Lower leg skin (tissue), 4 donors: ENCODE data around the gene NAV1. TPM values are rescaled to one million over a fixed set of nuclear protein-coding genes. Genes with fewer than 3 reads are reported as not detected.

Experiments used
- DNase-seq, 2 donors: peaks; one replicate each; pipeline ENCODE4 v3.0.0-alpha.2; 2019; ENCODE audit warnings: low spot score in 2 of 2
- H3K4me3 ChIP-seq: fragments of 200-600 bp; sonication (generic); 2 replicates; pipeline ENCODE4 v1.5.1; 2017; ENCODE audit warnings: mild to moderate bottlenecking, low read depth; ENCODE audit not compliant: poor library complexity, severe bottlenecking
- POLR2A ChIP-seq, 2 donors: fragments of 450-650 bp; IDR thresholded peaks; one replicate each; pipeline ENCODE4 v1.6.1; 2016 to 2017; ENCODE audit warnings: antibody characterized with exemption in 2 of 2, mild to moderate bottlenecking in 1 of 2, moderate library complexity in 1 of 2
- WGBS, 2 donors: methylation state at CpG; one replicate each; pipeline ENCODE4 v1.1.5; 2018; 5-methylcytosine and 5-hydroxymethylcytosine counted together
- intact Hi-C: fragments of 100-400 bp; cut with DNase I; formaldehyde crosslinking; loops from one replicate; pipeline ENCODE4 v1.15.0; 2023; ENCODE audit warnings: low total_unique reads
- total RNA-seq, 4 donors: library from RNA; depleted of rRNA; stranded (reverse); fragments of >200 nt; gene quantifications; one replicate each; pipeline ENCODE4 v1.1.0, GENCODE V29; 2016
- TF ChIP-seq, protein P1 (sequence below), 3 donors: fragments of 450-650 bp; IDR thresholded peaks; one replicate each; pipeline ENCODE4 v1.5.1; 2016; ENCODE audit warnings: antibody characterized with exemption in 3 of 3, mild to moderate bottlenecking in 3 of 3, moderate library complexity in 2 of 3

Gene NAV1
- total RNA-seq, 4 donors from 2014 or later, result 12.1 to 34.2 (median 19.2) TPM

- intact Hi-C loops, result loop anchor here (10.0 kb wide), 1 partner anchor 239 kb away; no protein-coding TSS in a partner anchor
These were observed 16.6 kb downstream of the NAV1 start for GRCh38 chr1:201555593-201555945.

DNA sequence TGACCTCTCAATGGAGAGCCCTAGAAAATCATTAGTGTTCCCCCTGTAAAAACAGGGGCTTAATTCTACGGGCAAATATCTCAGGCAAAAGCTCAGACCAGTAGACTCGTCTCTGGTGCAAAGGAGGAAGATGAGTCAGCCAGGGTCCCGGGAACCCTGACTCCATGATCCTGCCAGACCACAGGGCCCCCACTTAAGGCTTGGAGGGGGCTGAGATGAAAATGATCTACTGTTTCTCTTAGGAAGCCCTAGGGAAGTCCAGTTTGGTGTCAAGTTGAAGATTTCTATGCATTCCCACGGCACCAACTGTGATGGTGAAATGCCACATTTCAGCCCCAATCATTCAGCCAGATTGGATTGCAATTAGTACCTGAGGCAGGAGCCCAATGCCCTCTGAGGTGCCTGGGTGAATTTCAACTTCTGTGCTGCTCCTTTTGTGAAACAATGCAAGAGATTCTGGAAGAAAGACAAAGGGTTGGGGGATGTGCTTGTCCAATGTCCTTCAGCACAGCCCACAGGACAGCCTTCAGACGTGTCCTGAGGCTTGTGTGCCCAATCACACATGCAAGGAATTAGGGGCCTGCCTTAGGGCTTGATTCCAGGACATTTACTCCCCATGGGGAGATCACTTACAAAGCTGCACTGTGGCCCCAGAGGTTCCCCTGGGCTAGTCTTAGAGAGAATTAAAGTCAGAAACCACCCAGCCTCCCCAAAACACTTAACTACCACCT is 18.1 kb downstream of the NAV1 start:
- peak in 1 of 2 donors; percentile 68 for DNase-seq
- WGBS, 2 donors, result 59 to 68% methylated on average over 5 of the region's 5 CpGs
- TF ChIP-seq, protein P1, sequence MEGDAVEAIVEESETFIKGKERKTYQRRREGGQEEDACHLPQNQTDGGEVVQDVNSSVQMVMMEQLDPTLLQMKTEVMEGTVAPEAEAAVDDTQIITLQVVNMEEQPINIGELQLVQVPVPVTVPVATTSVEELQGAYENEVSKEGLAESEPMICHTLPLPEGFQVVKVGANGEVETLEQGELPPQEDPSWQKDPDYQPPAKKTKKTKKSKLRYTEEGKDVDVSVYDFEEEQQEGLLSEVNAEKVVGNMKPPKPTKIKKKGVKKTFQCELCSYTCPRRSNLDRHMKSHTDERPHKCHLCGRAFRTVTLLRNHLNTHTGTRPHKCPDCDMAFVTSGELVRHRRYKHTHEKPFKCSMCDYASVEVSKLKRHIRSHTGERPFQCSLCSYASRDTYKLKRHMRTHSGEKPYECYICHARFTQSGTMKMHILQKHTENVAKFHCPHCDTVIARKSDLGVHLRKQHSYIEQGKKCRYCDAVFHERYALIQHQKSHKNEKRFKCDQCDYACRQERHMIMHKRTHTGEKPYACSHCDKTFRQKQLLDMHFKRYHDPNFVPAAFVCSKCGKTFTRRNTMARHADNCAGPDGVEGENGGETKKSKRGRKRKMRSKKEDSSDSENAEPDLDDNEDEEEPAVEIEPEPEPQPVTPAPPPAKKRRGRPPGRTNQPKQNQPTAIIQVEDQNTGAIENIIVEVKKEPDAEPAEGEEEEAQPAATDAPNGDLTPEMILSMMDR (IDR thresholded peaks at IDR 0.05), result no peak
- no peak for TF ChIP-seq POLR2A (IDR thresholded peaks at IDR 0.05)
- no peak overlapping the region for H3K4me3 ChIP-seq
- intact Hi-C loops, result loop anchor here (10.0 kb wide), 1 partner anchor 238 kb away; no protein-coding TSS in a partner anchor

More at GRCh38 chr1:201555593-201555945, 16.6 kb downstream of the NAV1 start:
- peak in 1 of 2 donors; percentile 74 for DNase-seq
- TF ChIP-seq, protein P1 (IDR thresholded peaks at IDR 0.05), result no peak
- TF ChIP-seq POLR2A (IDR thresholded peaks at IDR 0.05), result no peak
- H3K4me3 ChIP-seq, result no peak overlapping the region
- WGBS, 2 donors, result 76 to 82% methylated on average over 9 of the region's 9 CpGs

GRCh38 chr1:201557572-201557958 is 18.6 kb downstream of the NAV1 start:
- intact Hi-C loops, result loop anchor here (10.0 kb wide), 1 partner anchor 237 kb away; no protein-coding TSS in a partner anchor
- TF ChIP-seq, protein P1 (IDR thresholded peaks at IDR 0.05), result no peak
- no peak for TF ChIP-seq POLR2A (IDR thresholded peaks at IDR 0.05)
- 61 to 63% methylated on average over 7 of the region's 7 CpGs for WGBS, 2 donors
- H3K4me3 ChIP-seq, result no peak overlapping the region
- DNase-seq, result peak in 1 of 2 donors; percentile 26

DNA sequence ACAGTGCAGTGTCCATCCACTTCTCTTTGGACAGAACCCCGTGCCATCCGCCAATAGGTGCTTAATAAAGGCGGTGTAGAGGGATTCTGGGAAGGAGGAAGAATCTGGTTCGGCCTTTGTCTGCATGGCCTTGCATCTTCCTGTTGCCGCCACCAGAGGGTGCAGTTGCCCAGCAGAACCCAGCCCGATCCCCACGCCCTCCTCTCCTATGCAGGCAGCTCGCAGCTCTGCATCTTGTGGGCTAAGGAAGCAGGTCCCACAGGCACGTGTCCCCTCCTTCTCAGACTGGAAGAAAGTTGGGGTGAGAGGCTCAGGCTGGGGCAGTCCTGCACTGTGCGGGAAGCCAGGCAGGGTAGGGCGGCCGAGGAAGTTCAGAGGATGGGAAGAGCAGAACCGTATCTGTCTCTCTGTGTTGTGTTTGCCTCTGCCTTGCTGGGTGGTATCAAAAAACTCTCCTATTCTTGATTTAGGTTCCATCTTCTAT is 20.8 kb downstream of the NAV1 start:
- intact Hi-C loops, result loop anchor here (2.0 to 10.0 kb wide), 2 partner anchors 145 to 235 kb away; no protein-coding TSS in a partner anchor
- TF ChIP-seq POLR2A (IDR thresholded peaks at IDR 0.05), result no peak
- TF ChIP-seq, protein P1 (IDR thresholded peaks at IDR 0.05), result peak in 1 of 3 donors; percentile 83
- DNase-seq, result peak in 1 of 2 donors; percentile 96
- WGBS, 2 donors, result 10 to 18% methylated on average over 13 of the region's 13 CpGs
- H3K4me3 ChIP-seq, result no peak overlapping the region

DNA sequence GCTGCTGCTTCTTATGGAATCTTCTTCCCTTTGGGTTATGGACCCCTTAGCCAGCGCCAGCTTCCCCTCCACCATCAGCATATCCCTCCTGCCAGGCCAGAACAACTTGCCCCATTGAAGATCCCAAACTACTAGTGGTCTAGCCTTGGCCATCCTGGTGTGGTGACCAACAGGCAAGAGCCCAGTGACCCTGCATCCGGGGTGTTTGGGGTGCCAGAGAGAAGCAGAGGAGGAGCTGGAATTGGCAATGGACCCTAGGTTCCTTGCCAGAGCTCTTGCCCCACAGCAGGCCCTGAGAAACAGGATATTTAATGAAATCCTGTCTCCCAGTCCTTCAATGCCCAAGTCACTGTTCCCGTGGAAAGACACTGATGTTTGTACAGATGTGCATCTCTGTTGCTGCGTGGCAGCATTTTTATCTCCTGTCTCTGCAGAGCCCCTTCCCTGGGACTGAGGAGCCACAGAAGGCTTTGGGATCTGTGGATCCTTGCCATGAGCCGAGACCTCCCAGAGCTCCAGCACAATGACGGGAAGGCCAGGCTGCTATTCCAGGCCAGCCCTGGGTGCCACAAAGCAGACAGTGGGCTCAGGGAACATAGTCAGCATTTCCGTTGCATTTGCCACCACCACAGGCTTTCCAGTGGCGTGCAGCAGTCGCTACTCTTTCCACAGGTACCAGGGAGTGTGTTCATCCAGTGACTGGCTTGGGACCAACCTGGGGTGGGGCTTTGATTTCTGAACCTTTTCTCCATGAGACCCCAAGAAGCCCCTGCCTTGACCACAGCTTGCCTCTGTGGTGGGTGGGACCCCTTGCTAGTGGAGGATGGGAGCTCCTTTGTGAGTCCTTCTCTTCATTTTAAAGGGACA is 21.6 kb downstream of the NAV1 start:
- WGBS, 2 donors, result 81 to 83% methylated on average over 8 to 9 of the region's 9 CpGs
- TF ChIP-seq, protein P1 (IDR thresholded peaks at IDR 0.05), result no peak
- TF ChIP-seq POLR2A (IDR thresholded peaks at IDR 0.05), result no peak
- H3K4me3 ChIP-seq, result no peak overlapping the region
- DNase-seq, result peak in 1 of 2 donors; percentile 84
- intact Hi-C loops, result loop anchor here (2.0 kb wide), 1 partner anchor 144 kb away; no protein-coding TSS in a partner anchor
